ENCODE measurements around the gene TTC13. TPM values are rescaled to one million over a fixed set of nuclear protein-coding genes. Genes with fewer than 3 reads are reported as not detected.
A peak's percentile ranks its signal among the peaks of the same experiment; 100 is the strongest.

The TTC13 gene
- total and polyA plus RNA-seq, 2 of the 4 experiments (the other 2 are of a cell fraction), result 6.1 to 9.1 TPM

GRCh38 chr1:230865062-230865817 lies 113.4 kb downstream of the TTC13 start (continued):
- TF ChIP-seq, protein P1, sequence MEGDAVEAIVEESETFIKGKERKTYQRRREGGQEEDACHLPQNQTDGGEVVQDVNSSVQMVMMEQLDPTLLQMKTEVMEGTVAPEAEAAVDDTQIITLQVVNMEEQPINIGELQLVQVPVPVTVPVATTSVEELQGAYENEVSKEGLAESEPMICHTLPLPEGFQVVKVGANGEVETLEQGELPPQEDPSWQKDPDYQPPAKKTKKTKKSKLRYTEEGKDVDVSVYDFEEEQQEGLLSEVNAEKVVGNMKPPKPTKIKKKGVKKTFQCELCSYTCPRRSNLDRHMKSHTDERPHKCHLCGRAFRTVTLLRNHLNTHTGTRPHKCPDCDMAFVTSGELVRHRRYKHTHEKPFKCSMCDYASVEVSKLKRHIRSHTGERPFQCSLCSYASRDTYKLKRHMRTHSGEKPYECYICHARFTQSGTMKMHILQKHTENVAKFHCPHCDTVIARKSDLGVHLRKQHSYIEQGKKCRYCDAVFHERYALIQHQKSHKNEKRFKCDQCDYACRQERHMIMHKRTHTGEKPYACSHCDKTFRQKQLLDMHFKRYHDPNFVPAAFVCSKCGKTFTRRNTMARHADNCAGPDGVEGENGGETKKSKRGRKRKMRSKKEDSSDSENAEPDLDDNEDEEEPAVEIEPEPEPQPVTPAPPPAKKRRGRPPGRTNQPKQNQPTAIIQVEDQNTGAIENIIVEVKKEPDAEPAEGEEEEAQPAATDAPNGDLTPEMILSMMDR (conservative IDR thresholded peaks at IDR 0.05; ENCODE audit: low read depth, low read length), result no peak

DNA sequence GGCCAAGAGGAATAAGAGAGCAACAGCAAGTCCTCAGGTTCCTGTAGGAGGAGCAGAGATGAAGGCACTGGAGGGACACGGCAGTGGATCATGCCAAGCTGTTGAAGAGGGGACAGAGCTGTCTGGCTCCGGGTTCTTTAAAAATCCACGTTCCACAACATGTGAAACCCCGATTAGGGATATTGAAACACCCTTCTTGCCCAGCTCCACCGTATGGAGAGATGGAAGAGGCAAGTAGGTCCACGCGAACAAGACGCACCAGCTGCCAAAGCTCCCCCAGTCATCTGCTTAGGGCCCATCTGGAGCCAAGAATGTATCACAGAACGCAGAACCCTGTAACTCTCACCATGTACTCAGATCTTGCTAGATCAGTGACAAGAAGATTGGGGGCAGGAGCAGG lies 114.2 kb downstream of the TTC13 start:
- ATAC-seq (ENCODE audit: low read depth) (no peak), DNase-seq (no peak)
- in situ Hi-C loops (cut with MboI; ENCODE audit: low sequenced_read_pairs), result loop anchor here (25.0 kb wide), 1 partner anchor 777 kb away; no protein-coding TSS in a partner anchor
- Histone ChIP-seq H3K4me3 (ENCODE audit: insufficient read depth, low read depth, low read length) (no peak overlapping the region), H4K8ac (ENCODE audit: low read depth in 2 of 2, low read length in 2 of 2) (no peak overlapping the region), H4K20me1 (ENCODE audit: insufficient read depth, low read length) (peaks cover 63% of the 10 kb centered on the region), H2AK9ac (replicated peaks; ENCODE audit: low read depth, low read length, poor library complexity) (no peak overlapping the region), H3K36me3 (ENCODE audit: control insufficient read depth, insufficient read depth, low read length) (peaks cover 14% of the 10 kb centered on the region), H3K27me3 (ENCODE audit: control insufficient read depth, insufficient read depth, low read length) (no peaks in the 10 kb centered on the region), H2BK20ac (ENCODE audit: low read depth, low read length) (no peak overlapping the region), H3K4ac (ENCODE audit: low read depth, low read length) (peak overlapping the region; percentile 14; the same call in 1 of the 2 replicates), H2BK15ac (ENCODE audit: low read depth, low read length) (no peak overlapping the region), H4K91ac (ENCODE audit: insufficient read depth, low read depth, low read length) (no peak overlapping the region), H2BK120ac (ENCODE audit: low read depth, low read length) (no peak overlapping the region), H3K9me1 (ENCODE audit: insufficient read depth, low read length) (peaks cover 28% of the 10 kb centered on the region), H3K23ac (ENCODE audit: low read depth, low read length) (peak overlapping the region; percentile 33), H2AFZ (replicated peaks; ENCODE audit: low read length, poor library complexity) (no peak overlapping the region), H4K5ac (ENCODE audit: low read depth, low read length) (no peak overlapping the region), H3K79me1 (ENCODE audit: low read depth in 1 of 2, low read length in 2 of 2) (peaks cover 19 to 85% of the 10 kb centered on the region in 2 experiments), H2AK5ac (ENCODE audit: low read depth, low read length) (peak overlapping the region; percentile 21; the same call in 1 of the 2 replicates), H3K9me3 (ENCODE audit: control insufficient read depth, insufficient read depth, low read length) (no peaks in the 10 kb centered on the region), H3K4me1 (ENCODE audit: control insufficient read depth, insufficient read depth, low read length) (peaks cover 41% of the 10 kb centered on the region), H3K9ac (ENCODE audit: low read depth, low read length) (no peak overlapping the region), H3K56ac (ENCODE audit: extremely low read depth, insufficient read depth, low read length) (no peak overlapping the region), H2BK5ac (ENCODE audit: low read depth, low read length, poor library complexity, severe bottlenecking) (no peak overlapping the region), H3K18ac (ENCODE audit: low read depth, low read length) (no peak overlapping the region; the same call in 1 of the 2 replicates), H3K4me2 (ENCODE audit: low read depth, low read length) (peak overlapping the region; percentile 9), H3K14ac (replicated peaks; ENCODE audit: low read depth, low read length) (0 out of 2 replicates have a peak overlapping the region, but pooled peaks have one; percentile 3), H3K27ac (ENCODE audit: insufficient read depth, low read length) (peak overlapping the region; percentile 16; the same call in 1 of the 2 replicates)
- WGBS, 2 experiments (ENCODE audit: extremely low coverage in 2 of 2, insufficient read length in 1 of 2), result no CpG with 5 or more reads among the region's 9 CpGs
- intact Hi-C loops (cut with micrococcal nuclease), result no loop called here
- no TSS peak for BruUV-seq (replicated peaks)
- POLR2A ChIA-PET (ENCODE audit: unreplicated experiment), result no interaction called here
- CTCF ChIA-PET, result interaction anchor here (0.8 kb wide), 1 partner anchor 9 kb away, joined by 3 read pairs; no protein-coding TSS in a partner anchor
- TF ChIP-seq FOS (IDR thresholded peaks at IDR 0.05; ENCODE audit: low read depth, low read length), result no peak
- TF ChIP-seq MXI1 (IDR thresholded peaks at IDR 0.05; ENCODE audit: borderline replicate concordance, low read depth, low read length), result no peak
- no peak for TF ChIP-seq POLR2A (IDR thresholded peaks at IDR 0.05; ENCODE audit: low read depth, low read length)
- TF ChIP-seq ELK1 (IDR thresholded peaks at IDR 0.05; ENCODE audit: borderline replicate concordance, low read depth, low read length), result no peak
- no peak for TF ChIP-seq NFE2L2 (IDR thresholded peaks at IDR 0.05; ENCODE audit: low read depth, low read length)
- dilution Hi-C loops (cut with HindIII; ENCODE audit: low sequenced_read_pairs, unreplicated experiment), result no loop called here
